ENCODE data around the gene SEMA7A.

DNA sequence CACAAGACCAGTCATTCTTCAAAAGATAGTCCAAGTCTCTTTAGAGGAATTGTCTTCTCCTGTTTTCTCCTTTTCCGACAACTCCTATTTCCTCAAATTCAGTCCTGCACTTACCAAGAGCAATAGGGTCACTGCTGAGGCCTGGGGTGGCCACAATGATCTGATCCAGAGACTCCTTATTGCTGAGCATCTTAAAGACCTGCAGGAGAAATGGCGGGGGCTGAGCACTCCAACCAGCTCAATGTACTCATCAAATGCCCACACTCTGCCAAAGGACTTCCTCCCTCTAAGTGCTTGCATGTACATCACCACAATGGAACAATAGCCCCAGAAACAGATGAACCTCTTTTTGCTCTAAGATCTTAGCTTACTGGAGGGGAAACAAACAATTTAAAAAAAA lies 17.6 kb upstream of the SEMA7A start:
- TF ChIP-seq, protein P1, sequence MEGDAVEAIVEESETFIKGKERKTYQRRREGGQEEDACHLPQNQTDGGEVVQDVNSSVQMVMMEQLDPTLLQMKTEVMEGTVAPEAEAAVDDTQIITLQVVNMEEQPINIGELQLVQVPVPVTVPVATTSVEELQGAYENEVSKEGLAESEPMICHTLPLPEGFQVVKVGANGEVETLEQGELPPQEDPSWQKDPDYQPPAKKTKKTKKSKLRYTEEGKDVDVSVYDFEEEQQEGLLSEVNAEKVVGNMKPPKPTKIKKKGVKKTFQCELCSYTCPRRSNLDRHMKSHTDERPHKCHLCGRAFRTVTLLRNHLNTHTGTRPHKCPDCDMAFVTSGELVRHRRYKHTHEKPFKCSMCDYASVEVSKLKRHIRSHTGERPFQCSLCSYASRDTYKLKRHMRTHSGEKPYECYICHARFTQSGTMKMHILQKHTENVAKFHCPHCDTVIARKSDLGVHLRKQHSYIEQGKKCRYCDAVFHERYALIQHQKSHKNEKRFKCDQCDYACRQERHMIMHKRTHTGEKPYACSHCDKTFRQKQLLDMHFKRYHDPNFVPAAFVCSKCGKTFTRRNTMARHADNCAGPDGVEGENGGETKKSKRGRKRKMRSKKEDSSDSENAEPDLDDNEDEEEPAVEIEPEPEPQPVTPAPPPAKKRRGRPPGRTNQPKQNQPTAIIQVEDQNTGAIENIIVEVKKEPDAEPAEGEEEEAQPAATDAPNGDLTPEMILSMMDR (IDR thresholded peaks at IDR 0.05; ENCODE audit: low read depth, low read length) = no peak
- TF ChIP-seq EZH2phosphoT487 (IDR thresholded peaks at IDR 0.05; ENCODE audit: low read depth) = no peak

All from OCI-LY3 (cell line).